Mesenchymal stem cell (in vitro differentiated cells and primary cell): Measurements from ENCODE around the gene APOA5.

Experiments
- DNase-seq: peaks from one replicate; pipeline ENCODE4 v3.0.0-alpha.2; 2013
- H2AFZ ChIP-seq: one replicate; pipeline ENCODE4 v1.6.1; 2013; ENCODE audit warnings: low read depth, mild to moderate bottlenecking, control low read depth, inconsistent platforms, low read length, moderate library complexity
- H2AK5ac ChIP-seq: 2 replicates; pipeline ENCODE4 v1.6.1; 2013; ENCODE audit warnings: low read length, moderate library complexity, mild to moderate bottlenecking, inconsistent platforms; ENCODE audit not compliant: severe bottlenecking
- H2BK120ac ChIP-seq: one replicate; pipeline ENCODE4 v1.6.1; 2013; ENCODE audit warnings: low read depth, mild to moderate bottlenecking, inconsistent platforms, low read length, moderate library complexity
- H2BK12ac ChIP-seq, 2 experiments: one replicate each; pipeline ENCODE4 v1.6.1; 2013; ENCODE audit warnings: inconsistent platforms in 2 of 2, low read length in 2 of 2, mild to moderate bottlenecking in 2 of 2, moderate library complexity in 2 of 2, control low read depth in 1 of 2
- H2BK15ac ChIP-seq: one replicate; pipeline ENCODE4 v1.6.1; 2013; ENCODE audit warnings: mild to moderate bottlenecking, low read depth, inconsistent platforms; ENCODE audit not compliant: poor library complexity, severe bottlenecking
- H2BK5ac ChIP-seq: 2 replicates; pipeline ENCODE4 v1.6.1; 2013; ENCODE audit warnings: low read depth, mild to moderate bottlenecking, low read length, control low read depth, inconsistent platforms; ENCODE audit not compliant: poor library complexity, severe bottlenecking
- H3K14ac ChIP-seq, 2 experiments: one replicate each; pipeline ENCODE4 v1.6.1; 2013; ENCODE audit warnings: inconsistent platforms in 2 of 2, low read length in 2 of 2, control low read depth in 1 of 2, mild to moderate bottlenecking in 1 of 2, moderate library complexity in 1 of 2
- H3K18ac ChIP-seq, 2 experiments: one replicate each; pipeline ENCODE4 v1.6.1; 2013; ENCODE audit warnings: inconsistent platforms in 2 of 2, low read length in 2 of 2, control low read depth in 1 of 2, low read depth in 1 of 2, mild to moderate bottlenecking in 1 of 2
- H3K23ac ChIP-seq, 2 experiments: one replicate each; pipeline ENCODE4 v1.6.1; 2013; ENCODE audit warnings: inconsistent platforms in 2 of 2, low read length in 2 of 2, mild to moderate bottlenecking in 2 of 2, moderate library complexity in 2 of 2, control low read depth in 1 of 2
- H3K27ac ChIP-seq: 2 replicates; pipeline ENCODE4 v1.5.1; 2013; ENCODE audit warnings: mild to moderate bottlenecking, moderate library complexity, low read length, control low read depth, inconsistent platforms; ENCODE audit not compliant: poor library complexity, severe bottlenecking
- H3K27me3 ChIP-seq, 2 experiments: 2 replicates each; pipeline versions ENCODE4 v1.6.1 to v1.7.0; 2013; ENCODE audit warnings: low read length in 2 of 2, mild to moderate bottlenecking in 2 of 2, moderate library complexity in 2 of 2, control low read depth in 1 of 2, inconsistent platforms in 1 of 2; ENCODE audit not compliant: control insufficient read depth in 1 of 2, insufficient read depth in 1 of 2
- H3K36me3 ChIP-seq, 2 experiments: 2 replicates each; pipeline versions ENCODE4 v1.6.1 to v1.7.0; 2013; ENCODE audit warnings: low read length in 2 of 2, control low read depth in 1 of 2, inconsistent platforms in 1 of 2, low read depth in 1 of 2, mild to moderate bottlenecking in 1 of 2; ENCODE audit not compliant: insufficient read depth in 2 of 2, control insufficient read depth in 1 of 2
- H3K4ac ChIP-seq, 2 experiments: one replicate each; pipeline ENCODE4 v1.6.1; 2013; ENCODE audit warnings: inconsistent platforms in 2 of 2, low read length in 2 of 2, mild to moderate bottlenecking in 2 of 2, moderate library complexity in 2 of 2, control low read depth in 1 of 2, low read depth in 1 of 2
- H3K4me1 ChIP-seq: 2 replicates; pipeline ENCODE4 v1.6.1; 2013; ENCODE audit warnings: low read depth, low read length, control low read depth; ENCODE audit not compliant: control insufficient read depth, insufficient read depth
- H3K4me2 ChIP-seq: 2 replicates; pipeline ENCODE4 v1.6.1; 2013; ENCODE audit warnings: low read length, mild to moderate bottlenecking, inconsistent platforms; ENCODE audit not compliant: poor library complexity, severe bottlenecking
- H3K4me3 ChIP-seq, 2 experiments: 2 replicates each; pipeline versions ENCODE4 v1.5.1 to v1.7.0; 2013; ENCODE audit warnings: low read length in 2 of 2, mild to moderate bottlenecking in 2 of 2, control low read depth in 1 of 2, low read depth in 1 of 2; ENCODE audit not compliant: insufficient read depth in 1 of 2
- H3K79me1 ChIP-seq: replicated peaks from 2 replicates; pipeline ENCODE4 v1.6.1; 2013; ENCODE audit warnings: mild to moderate bottlenecking, control low read depth, low read length, inconsistent platforms; ENCODE audit not compliant: poor library complexity, severe bottlenecking
- H3K9ac ChIP-seq: 2 replicates; pipeline ENCODE4 v1.7.0; 2013; ENCODE audit warnings: mild to moderate bottlenecking, low read length, moderate library complexity
- H3K9me3 ChIP-seq: 2 replicates; pipeline ENCODE4 v1.7.0; 2013; ENCODE audit warnings: mild to moderate bottlenecking, low read length; ENCODE audit not compliant: control insufficient read depth
- H4K8ac ChIP-seq: one replicate; pipeline ENCODE4 v1.6.1; 2013; ENCODE audit warnings: inconsistent platforms, mild to moderate bottlenecking, low read length, moderate library complexity
- H4K91ac ChIP-seq: one replicate; pipeline ENCODE4 v1.6.1; 2013; ENCODE audit warnings: mild to moderate bottlenecking, low read length, inconsistent platforms
- WGBS: methylation state at CpG from one replicate; pipeline ENCODE4 v1.1.7; 2013; ENCODE audit warnings: mixed read lengths; 5-methylcytosine and 5-hydroxymethylcytosine counted together

The APOA5 gene

DNA sequence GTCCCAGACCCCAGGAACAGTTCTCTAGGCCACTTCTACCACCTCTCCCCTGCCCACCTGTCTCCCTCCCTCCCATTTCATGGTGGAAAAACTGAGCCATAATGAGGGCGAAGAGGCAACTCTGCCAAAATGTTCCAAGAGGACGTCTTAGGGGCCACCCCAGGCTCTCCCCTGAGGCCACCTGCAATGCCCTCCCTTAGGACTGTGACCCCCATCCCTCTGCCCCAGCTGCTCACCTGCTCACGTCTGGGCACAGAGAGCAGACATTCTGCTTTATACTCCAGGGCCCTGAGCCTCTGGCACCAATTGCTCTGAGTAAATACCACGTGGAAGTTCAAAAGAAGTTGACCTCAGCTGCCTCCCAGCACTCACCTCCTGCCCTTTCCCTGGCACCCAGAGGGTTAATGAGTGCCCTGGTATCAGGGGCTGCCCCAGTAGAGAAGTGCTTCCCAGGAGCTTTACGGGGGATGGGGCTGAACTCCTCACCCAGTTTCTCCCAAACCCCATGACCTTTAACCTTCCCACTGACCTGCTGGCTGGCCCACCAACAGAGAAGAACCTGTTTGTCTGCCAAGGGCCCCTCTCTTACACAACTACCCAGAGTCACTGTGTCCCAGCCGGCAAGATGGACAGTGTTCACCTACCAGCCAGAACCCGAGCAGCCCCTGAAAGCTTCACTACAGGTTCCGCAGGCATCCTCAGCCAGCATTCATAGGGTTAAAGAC lies 627 bp upstream of the APOA5 start:
- no peak overlapping the region for H3K18ac ChIP-seq

DNA sequence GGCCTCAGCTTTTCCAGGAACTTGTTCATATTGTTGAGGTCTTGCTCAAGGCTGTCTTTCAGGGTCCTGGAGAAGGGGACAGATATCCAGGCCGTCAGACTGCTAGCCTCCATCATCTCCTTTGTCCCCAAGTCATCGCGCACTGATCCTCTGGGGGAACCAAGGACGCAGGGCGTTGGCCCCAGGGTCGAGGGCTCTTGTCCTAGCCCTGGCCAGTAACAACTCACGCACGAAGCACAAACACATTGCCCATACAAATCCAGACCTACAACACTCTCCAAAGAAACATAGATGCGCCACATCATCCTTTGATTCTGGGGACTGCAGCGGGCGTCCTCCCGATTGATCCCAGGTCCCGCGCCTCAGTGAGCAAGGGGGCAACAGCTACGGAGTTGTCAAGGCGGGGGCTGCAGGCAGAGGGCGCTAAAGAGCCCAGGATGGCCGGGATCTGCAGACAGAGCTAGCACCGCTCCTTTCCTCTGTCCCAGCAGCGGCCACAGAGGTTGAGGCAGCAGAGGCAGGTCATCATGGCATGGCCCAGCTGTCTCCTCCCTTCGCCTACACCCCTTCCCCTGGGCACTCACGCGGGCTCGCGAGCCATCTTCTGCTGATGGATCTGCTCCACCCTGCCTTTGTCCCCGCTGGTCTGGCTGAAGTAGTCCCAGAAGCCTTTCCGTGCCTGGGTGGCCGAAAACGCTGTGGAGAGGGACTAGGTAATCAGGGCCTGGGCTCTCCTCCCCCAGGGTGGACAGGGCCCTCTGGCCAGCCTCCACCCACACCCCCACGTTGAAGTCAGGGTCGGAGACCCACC lies 472 bp downstream of the APOA5 start:
- Histone ChIP-seq H3K4me1 (peaks cover 15% of the 10 kb centered on the region), H3K4me2 (peak overlapping the region; percentile 17), H2AFZ (peak overlapping the region; percentile 36), H2AK5ac (no peak overlapping the region), H3K23ac (no peak overlapping the region), H3K27me3 (no peaks in the 10 kb centered on the region), H3K9ac (peak overlapping the region; percentile 33), H3K79me1 (peaks cover 5% of the 10 kb centered on the region), H2BK120ac (no peak overlapping the region), H3K9me3 (no peaks in the 10 kb centered on the region), H2BK5ac (no peak overlapping the region), H3K36me3 (peaks cover 0 to 6% of the 10 kb centered on the region in 2 experiments), H3K14ac (peak overlapping the region in 1 of 2 experiments; percentile 5), H2BK12ac (peak overlapping the region in 1 of 2 experiments; percentile 64), H3K18ac (no peak overlapping the region), H3K4me3 (no peak overlapping the region), H4K91ac (peak overlapping the region; percentile 41), H3K4ac (peak overlapping the region in 1 of 2 experiments; percentile 17), H2BK15ac (no peak overlapping the region), H4K8ac (peak overlapping the region; percentile 62), H3K27ac (no peak overlapping the region)
- DNase-seq: peak; percentile 70
- 33% methylated on average over 31 of the region's 31 CpGs for WGBS

More for the DNA sequence above, 627 bp upstream of the APOA5 start:
- Histone ChIP-seq H3K14ac (no peak overlapping the region), H3K4ac (no peak overlapping the region), H3K27me3 (no peaks in the 10 kb centered on the region), H3K9me3 (no peaks in the 10 kb centered on the region), H2BK12ac (no peak overlapping the region), H2BK15ac (no peak overlapping the region), H3K4me1 (peaks cover 13% of the 10 kb centered on the region), H2AFZ (no peak overlapping the region), H3K79me1 (peaks cover 3% of the 10 kb centered on the region), H3K4me3 (no peak overlapping the region), H4K91ac (no peak overlapping the region), H2BK5ac (no peak overlapping the region), H3K36me3 (no peaks in the 10 kb centered on the region), H3K23ac (no peak overlapping the region), H2AK5ac (peak overlapping the region; percentile 6), H2BK120ac (no peak overlapping the region), H3K9ac (peak overlapping the region; percentile 0), H4K8ac (no peak overlapping the region), H3K27ac (no peak overlapping the region), H3K4me2 (no peak overlapping the region)
- no peak for DNase-seq
- WGBS: 86% methylated on average over 8 of the region's 8 CpGs

DNA sequence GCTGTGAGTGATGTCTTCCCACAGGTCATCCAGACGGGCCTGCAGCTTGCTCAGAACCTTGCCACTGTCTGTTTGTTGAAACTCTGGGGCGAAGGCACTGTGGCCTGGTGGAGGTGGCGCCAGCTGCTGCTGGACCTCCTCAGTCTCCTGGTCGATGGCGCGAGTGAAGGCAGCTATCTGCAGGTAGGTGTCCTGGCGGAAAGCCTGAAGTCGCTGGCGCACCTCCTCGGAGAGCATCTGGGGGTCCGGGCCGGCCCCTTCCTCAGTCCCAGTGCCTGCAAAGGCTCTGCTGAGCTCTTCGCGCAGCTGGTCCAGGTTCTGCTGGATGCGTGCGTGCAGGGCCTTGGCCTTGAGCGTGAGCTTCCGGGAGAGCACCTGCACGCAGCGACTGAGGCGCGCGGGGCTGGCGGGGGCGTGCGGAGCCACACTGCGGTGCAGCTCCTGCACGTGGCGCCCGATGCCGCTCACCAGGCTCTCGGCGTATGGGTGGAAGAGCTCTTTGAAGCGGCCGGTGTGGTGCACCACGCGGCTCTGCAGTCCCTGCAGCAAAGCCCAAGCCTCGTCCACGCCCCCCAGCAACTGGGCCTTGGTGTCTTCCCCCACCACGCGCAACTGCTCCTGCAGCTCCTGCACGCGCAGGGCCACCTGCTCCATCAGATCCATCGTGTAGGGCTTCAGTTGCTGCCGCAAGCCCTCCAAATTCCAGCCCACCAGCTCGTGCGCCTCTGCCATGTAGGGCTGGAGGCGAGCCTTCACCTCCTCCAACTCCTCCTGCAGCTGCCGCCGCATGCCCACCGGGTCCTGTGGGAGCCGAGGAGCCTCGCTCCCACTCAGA lies 1.3 kb downstream of the APOA5 start:
- Histone ChIP-seq H3K27me3 (no peaks in the 10 kb centered on the region), H3K9ac (no peak overlapping the region), H3K4me3 (no peak overlapping the region), H4K91ac (no peak overlapping the region), H3K27ac (no peak overlapping the region), H3K18ac (no peak overlapping the region), H4K8ac (no peak overlapping the region), H2BK5ac (no peak overlapping the region), H2BK12ac (no peak overlapping the region), H2AK5ac (no peak overlapping the region), H3K14ac (no peak overlapping the region), H2BK120ac (no peak overlapping the region), H2AFZ (no peak overlapping the region), H3K9me3 (no peaks in the 10 kb centered on the region), H3K4me1 (peaks cover 15% of the 10 kb centered on the region), H3K4me2 (no peak overlapping the region), H3K23ac (no peak overlapping the region), H3K4ac (no peak overlapping the region), H2BK15ac (no peak overlapping the region), H3K36me3 (peaks cover 5 to 14% of the 10 kb centered on the region in 2 experiments), H3K79me1 (peaks cover 9% of the 10 kb centered on the region)
- 89% methylated on average over 48 of the region's 53 CpGs for WGBS
- DNase-seq: no peak
